Neutrophil (primary cell): ENCODE results near the gene WDR55.
"Not testable (repeated sequence)": the region's sequence is repeated elsewhere in the genome, so short reads cannot be mapped to it uniquely, and the experiment has no call there.

Experiments used
- H3K27ac ChIP-seq: fragments of 200-600 bp; sonication (generic); 2 replicates; pipeline ENCODE4 v1.5.1; 2016; ENCODE audit warnings: mild to moderate bottlenecking, moderate library complexity
- H3K27me3 ChIP-seq: fragments of 200-600 bp; sonication (generic); 2 replicates; pipeline ENCODE4 v1.6.0; 2016; ENCODE audit warnings: mild to moderate bottlenecking
- H3K36me3 ChIP-seq: fragments of 200-600 bp; sonication (generic); 2 replicates; pipeline ENCODE4 v1.5.1; 2017
- H3K4me1 ChIP-seq, 2 experiments: fragments of 200-600 bp in 1 of 2; sonication (generic) in 1 of 2; 1 replicate in 1 of 2; 2 replicates in 1 of 2; pipeline versions ENCODE4 v1.5.1 to v1.6.1; 2013 to 2016; ENCODE audit warnings: low read depth in 1 of 2, low read length in 1 of 2, mild to moderate bottlenecking in 1 of 2, moderate library complexity in 1 of 2; ENCODE audit not compliant: control insufficient read depth in 1 of 2, insufficient read depth in 1 of 2
- H3K4me3 ChIP-seq, 2 experiments: fragments of 200-600 bp in 1 of 2; sonication (generic) in 1 of 2; 1 replicate in 1 of 2; 2 replicates in 1 of 2; pipeline ENCODE4 v1.5.1; 2013 to 2016; ENCODE audit warnings: low read depth in 1 of 2, low read length in 1 of 2, mild to moderate bottlenecking in 1 of 2, moderate library complexity in 1 of 2
- H3K9me3 ChIP-seq: fragments of 200-600 bp; sonication (generic); 2 replicates; pipeline ENCODE4 v1.5.1; 2016
- TF ChIP-seq, protein P1 (sequence below): fragments of 200-600 bp; sonication (generic); IDR thresholded peaks from 2 replicates; pipeline ENCODE4 v1.5.1; 2016; ENCODE audit warnings: antibody characterized with exemption

WDR55 gene

DNA sequence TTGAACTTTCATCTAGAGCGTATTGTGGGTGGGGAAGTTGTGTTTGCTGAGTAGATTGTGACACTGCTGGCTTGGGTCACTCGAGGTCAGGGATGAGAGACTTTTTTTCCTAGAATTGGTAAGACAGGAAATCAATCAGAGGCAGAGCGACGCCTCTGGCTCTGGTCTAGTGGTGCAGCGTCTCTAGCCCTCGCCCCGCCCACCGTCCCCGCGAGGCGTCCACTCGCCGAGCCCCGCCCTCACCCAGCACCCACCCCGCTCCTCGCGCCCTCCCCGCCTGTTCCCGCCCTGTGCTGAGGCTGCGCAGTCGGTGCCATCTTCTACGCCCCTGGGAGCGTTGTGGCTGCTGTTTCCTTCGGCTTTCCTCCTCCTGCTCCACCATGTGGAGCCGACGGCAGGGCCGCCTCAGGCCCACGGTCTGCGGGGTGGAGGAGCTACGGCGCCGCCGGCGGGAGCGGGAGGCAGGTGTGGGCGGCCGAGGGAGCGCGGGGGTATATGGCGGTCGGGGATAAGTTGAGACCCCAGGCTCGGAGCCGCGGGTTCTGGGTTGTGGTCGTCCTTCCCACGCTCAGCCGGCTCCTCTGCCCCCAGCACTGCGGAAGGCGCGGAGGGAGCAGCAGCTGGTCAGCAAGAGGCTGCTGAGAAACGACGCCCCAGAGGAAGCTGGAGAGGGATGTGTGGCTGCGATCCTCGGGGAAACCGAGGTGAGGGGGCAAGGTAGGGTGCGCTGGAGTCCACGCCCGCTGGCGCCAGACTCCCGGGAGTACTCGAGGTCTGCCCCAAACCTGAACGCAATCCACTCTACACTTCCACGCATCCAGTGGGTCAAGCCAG is 25.3 kb upstream of the WDR55 start, which contains the start of gene TMCO6:
Gene TMCO6, plus strand, starts transcription at position 304 of the 834 bp plus-strand sequence. Its CDS starts 77 bp downstream, at position 381.
- TF ChIP-seq, protein P1, sequence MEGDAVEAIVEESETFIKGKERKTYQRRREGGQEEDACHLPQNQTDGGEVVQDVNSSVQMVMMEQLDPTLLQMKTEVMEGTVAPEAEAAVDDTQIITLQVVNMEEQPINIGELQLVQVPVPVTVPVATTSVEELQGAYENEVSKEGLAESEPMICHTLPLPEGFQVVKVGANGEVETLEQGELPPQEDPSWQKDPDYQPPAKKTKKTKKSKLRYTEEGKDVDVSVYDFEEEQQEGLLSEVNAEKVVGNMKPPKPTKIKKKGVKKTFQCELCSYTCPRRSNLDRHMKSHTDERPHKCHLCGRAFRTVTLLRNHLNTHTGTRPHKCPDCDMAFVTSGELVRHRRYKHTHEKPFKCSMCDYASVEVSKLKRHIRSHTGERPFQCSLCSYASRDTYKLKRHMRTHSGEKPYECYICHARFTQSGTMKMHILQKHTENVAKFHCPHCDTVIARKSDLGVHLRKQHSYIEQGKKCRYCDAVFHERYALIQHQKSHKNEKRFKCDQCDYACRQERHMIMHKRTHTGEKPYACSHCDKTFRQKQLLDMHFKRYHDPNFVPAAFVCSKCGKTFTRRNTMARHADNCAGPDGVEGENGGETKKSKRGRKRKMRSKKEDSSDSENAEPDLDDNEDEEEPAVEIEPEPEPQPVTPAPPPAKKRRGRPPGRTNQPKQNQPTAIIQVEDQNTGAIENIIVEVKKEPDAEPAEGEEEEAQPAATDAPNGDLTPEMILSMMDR: peak; percentile 99
- H3K27ac ChIP-seq: peak within 1 kb of the TSS; percentile 99
- peaks cover 49 to 54% of the 10 kb centered on the region in 2 experiments for H3K4me1 ChIP-seq
- no peaks in the 10 kb centered on the region for H3K9me3 ChIP-seq
- H3K4me3 ChIP-seq: peak within 1 kb of the TSS; percentile 72 to 84
- H3K27me3 ChIP-seq: no peaks in the 10 kb centered on the region
- H3K36me3 ChIP-seq: peaks cover 31% of the 10 kb centered on the region

DNA sequence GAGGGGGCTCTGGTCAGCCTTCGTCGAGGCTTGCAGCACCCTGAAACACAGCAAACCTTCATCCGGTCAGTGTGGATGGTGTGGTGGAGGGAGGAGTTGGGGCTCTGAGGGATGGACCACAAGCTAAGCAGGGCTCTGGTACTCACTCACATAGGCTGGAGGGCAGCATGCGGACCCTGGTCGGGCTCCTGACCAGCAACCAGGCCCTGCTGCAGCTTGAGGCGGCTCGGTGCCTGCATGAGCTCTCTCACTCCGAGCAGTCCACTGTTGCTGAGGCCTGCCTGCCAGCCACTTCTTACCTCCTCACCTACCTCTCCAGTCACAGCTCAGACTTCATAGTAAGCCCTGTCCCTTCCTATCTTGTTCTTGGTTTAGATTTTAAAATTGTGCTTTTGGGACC is 23.0 kb upstream of the WDR55 start:
- H3K36me3 ChIP-seq: peaks cover 45% of the 10 kb centered on the region
- H3K4me3 ChIP-seq: no peak overlapping the region
- no peak overlapping the region for H3K27ac ChIP-seq
- no peaks in the 10 kb centered on the region for H3K9me3 ChIP-seq
- TF ChIP-seq, protein P1: no peak
- H3K4me1 ChIP-seq: peaks cover 41 to 44% of the 10 kb centered on the region in 2 experiments
- H3K27me3 ChIP-seq: no peaks in the 10 kb centered on the region

GRCh38 chr5:140642718-140643117 is 22.0 kb upstream of the WDR55 start:
- TF ChIP-seq, protein P1: no peak
- Histone ChIP-seq H3K27ac (no peak overlapping the region), H3K36me3 (peaks cover 45% of the 10 kb centered on the region), H3K4me1 (peaks cover 36 to 38% of the 10 kb centered on the region in 2 experiments), H3K27me3 (no peaks in the 10 kb centered on the region), H3K4me3 (no peak overlapping the region), H3K9me3 (no peaks in the 10 kb centered on the region)

DNA sequence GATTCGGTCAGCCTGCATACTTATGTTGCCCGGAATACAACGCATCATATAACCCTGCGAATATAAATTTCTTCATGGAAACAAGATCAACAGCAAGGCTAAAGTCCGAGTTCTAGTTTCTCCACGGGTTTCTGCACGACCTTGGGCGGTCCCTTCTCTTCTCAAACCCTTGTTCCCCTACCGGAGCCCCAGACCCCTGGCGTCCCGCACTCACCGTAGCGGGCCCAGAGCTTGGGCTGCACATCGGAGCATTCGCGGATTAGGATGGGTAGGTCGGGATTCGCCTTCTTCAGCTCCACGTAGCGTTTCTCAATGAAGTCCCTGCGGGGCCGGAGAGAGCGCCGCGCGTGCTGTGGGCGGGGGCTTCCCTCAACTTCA is 17.7 kb upstream of the WDR55 start:
- Histone ChIP-seq H3K4me1 (peaks cover 21 to 22% of the 10 kb centered on the region in 2 experiments), H3K4me3 (peak overlapping the region; percentile 82 to 97), H3K27me3 (no peaks in the 10 kb centered on the region), H3K27ac (peak overlapping the region; percentile 91), H3K36me3 (peaks cover 66% of the 10 kb centered on the region), H3K9me3 (no peaks in the 10 kb centered on the region)
- TF ChIP-seq, protein P1: no peak

GRCh38 chr5:140658870-140659269 is 5.8 kb upstream of the WDR55 start:
- Histone ChIP-seq H3K27me3 (no peaks in the 10 kb centered on the region), H3K4me3 (no peak overlapping the region), H3K36me3 (peaks cover 94% of the 10 kb centered on the region), H3K9me3 (no peaks in the 10 kb centered on the region), H3K4me1 (peaks cover 9 to 12% of the 10 kb centered on the region in 2 experiments), H3K27ac (no peak overlapping the region)
- TF ChIP-seq, protein P1: no peak

DNA sequence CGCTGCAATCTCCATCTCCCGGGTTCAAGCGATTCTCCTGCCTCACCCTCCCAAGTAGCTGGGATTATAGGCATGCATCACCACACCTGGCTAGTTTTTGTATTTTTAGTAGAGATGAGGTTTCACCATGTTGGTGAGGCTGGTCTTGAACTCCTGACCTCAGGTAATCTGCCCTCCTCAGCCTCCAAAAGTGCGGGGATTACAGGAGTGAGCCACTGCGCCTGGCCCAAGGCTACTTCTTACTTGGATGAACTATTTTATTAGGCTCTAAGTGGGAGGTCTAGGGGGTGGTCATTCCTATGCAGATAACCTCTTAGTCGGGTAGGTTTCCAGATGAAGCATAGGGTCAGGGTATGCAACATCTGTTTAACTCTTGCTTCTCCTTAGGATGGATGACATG is 4.3 kb upstream of the WDR55 start:
- peaks cover 15% of the 10 kb centered on the region in 2 experiments for H3K4me1 ChIP-seq
- H3K4me3 ChIP-seq, H3K9me3 ChIP-seq, H3K27me3 ChIP-seq, H3K27ac ChIP-seq: not testable (repeated sequence)
- H3K36me3 ChIP-seq: peaks cover 79% of the 10 kb centered on the region
